Prostate gland (tissue), 2 donors: ENCODE results near the gene TRPT1.

Experiments used
- CTCF ChIP-seq, 4 experiments: fragments of 200-600 bp in 2 of 4; fragments of 450-650 bp in 2 of 4; sonication (generic) in 2 of 4; IDR thresholded peaks; 1 replicate in 3 of 4; 2 replicates in 1 of 4; pipeline ENCODE4 v1.5.1; 2016 to 2019; ENCODE audit warnings: antibody characterized with exemption in 4 of 4, mild to moderate bottlenecking in 2 of 4, moderate library complexity in 2 of 4
- POLR2A ChIP-seq: fragments of 450-650 bp; IDR thresholded peaks from one replicate; pipeline ENCODE4 v1.6.1; 2016; ENCODE audit warnings: antibody characterized with exemption, mild to moderate bottlenecking

GRCh38 chr11:64267207-64267945 is 41.4 kb upstream of the TRPT1 start:
- TF ChIP-seq POLR2A (peak; percentile 4), CTCF (IDR thresholded peaks at IDR 0.05) (no peak)
